HG03066 (cell line): ENCODE results near the gene PHLDB1.

ENCODE experiments used
- ATAC-seq: cut with Tn5 transposase; IDR thresholded peaks from one replicate; pipeline ENCODE4 v1.9.1; 2021; ENCODE audit warnings: low read depth; ENCODE audit not compliant: unreplicated experiment

PHLDB1 gene

GRCh38 chr11:118705791-118706545 is 98.6 kb downstream of the PHLDB1 start:
- ATAC-seq = no peak

GRCh38 chr11:118706546-118706825 is 99.1 kb downstream of the PHLDB1 start:
- ATAC-seq = no peak
